Kidney glomerular epithelial cell (primary cell): ENCODE measurements around the gene L3MBTL1.
"Not testable (repeated sequence)": the region's sequence is repeated elsewhere in the genome, so short reads cannot be mapped to it uniquely, and the experiment has no call there.

Experiments used
- DNase-seq: peaks from one replicate; lab custom pipeline; 2025; lab: John Stamatoyannopoulos, UW

L3MBTL1 gene

GRCh38 chr20:43559147-43559987, 51.9 kb downstream of the L3MBTL1 start:
- no peak for DNase-seq

GRCh38 chr20:43560974-43561373, 53.5 kb downstream of the L3MBTL1 start:
- DNase-seq, result no peak

- no peak for DNase-seq
Observed at GRCh38 chr20:43563429-43563828, 55.9 kb downstream of the L3MBTL1 start.

GRCh38 chr20:43563991-43564390, 56.5 kb downstream of the L3MBTL1 start:
- no peak for DNase-seq

GRCh38 chr20:43564455-43564854, 57.0 kb downstream of the L3MBTL1 start:
- no peak for DNase-seq

GRCh38 chr20:43564993-43565757, 57.7 kb downstream of the L3MBTL1 start:
- DNase-seq, result no peak

- DNase-seq, result no peak
Observed at GRCh38 chr20:43565758-43566104, 58.2 kb downstream of the L3MBTL1 start.

GRCh38 chr20:43567477-43567876, 60.0 kb downstream of the L3MBTL1 start:
- DNase-seq, result no peak

GRCh38 chr20:43568706-43569105, 61.2 kb downstream of the L3MBTL1 start:
- no peak for DNase-seq

GRCh38 chr20:43569282-43569681, 61.8 kb downstream of the L3MBTL1 start:
- no peak for DNase-seq

GRCh38 chr20:43570496-43570895, 63.0 kb downstream of the L3MBTL1 start:
- no peak for DNase-seq

GRCh38 chr20:43571310-43571709, 63.8 kb downstream of the L3MBTL1 start:
- no peak for DNase-seq

- DNase-seq, result no peak
Observed at GRCh38 chr20:43571771-43572170, 64.3 kb downstream of the L3MBTL1 start.

- no peak for DNase-seq
Observed at GRCh38 chr20:43572891-43573290, 65.4 kb downstream of the L3MBTL1 start.

- DNase-seq, result no peak
Observed at GRCh38 chr20:43576108-43576507, 68.6 kb downstream of the L3MBTL1 start.

- no peak for DNase-seq
Observed at GRCh38 chr20:43579861-43580793, 72.6 kb downstream of the L3MBTL1 start.

- DNase-seq, result no peak
Observed at GRCh38 chr20:43583133-43583864, 75.8 kb downstream of the L3MBTL1 start.

- peak; percentile 83 for DNase-seq
Observed at GRCh38 chr20:43583982-43584432, 76.5 kb downstream of the L3MBTL1 start.

- peak; percentile 1 for DNase-seq
Observed at GRCh38 chr20:43584448-43585136, 77.1 kb downstream of the L3MBTL1 start.

GRCh38 chr20:43586641-43587040, 79.1 kb downstream of the L3MBTL1 start:
- DNase-seq, result no peak

- not testable (repeated sequence) for DNase-seq
Observed at GRCh38 chr20:43588526-43588925, 81.0 kb downstream of the L3MBTL1 start.
